ENCODE data around the gene SLC12A8. TPM values are rescaled to one million over a fixed set of nuclear protein-coding genes. Genes with fewer than 3 reads are reported as not detected.
A peak's percentile ranks its signal among the peaks of the same experiment; 100 is the strongest.
"Not testable (repeated sequence)": the region's sequence is repeated elsewhere in the genome, so short reads cannot be mapped to it uniquely, and the experiment has no call there.

Gene SLC12A8
- total and polyA plus RNA-seq, 2 donors (not counting 1 experiment from before 2014, with no cell fraction given), result 15.1 to 19.5 TPM

DNA sequence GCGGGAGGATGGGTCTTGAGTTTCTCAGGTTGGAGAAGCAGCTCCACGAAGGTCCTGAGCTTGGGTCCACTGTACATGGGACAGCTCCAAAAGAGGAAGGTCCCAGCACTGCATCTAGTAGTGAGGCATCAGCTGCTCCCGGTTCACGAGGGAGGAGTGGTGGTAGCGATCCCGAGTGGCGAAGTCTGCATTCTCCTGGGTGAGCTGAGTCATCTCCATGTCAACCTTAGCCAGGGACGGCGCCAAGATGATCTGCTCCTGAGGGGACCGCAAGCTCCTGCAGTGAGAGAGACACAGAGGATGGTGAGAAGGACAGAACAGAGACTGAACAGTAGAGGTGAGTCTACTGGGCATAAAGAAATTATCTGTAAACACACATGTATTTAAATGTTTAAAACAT is 128.8 kb downstream of the SLC12A8 start:
- peaks cover 20% of the 10 kb centered on the region for H3K4me1 ChIP-seq (ENCODE audit: control insufficient read depth, extremely low read depth, insufficient read depth, low read length)
- DNase-seq (ENCODE audit: low read depth in 2 of 2), result peak; percentile 38 to 81

GRCh38 chr3:125082339-125082738 is 130.2 kb downstream of the SLC12A8 start:
- H3K27ac ChIP-seq (ENCODE audit: insufficient read depth, low read length); H3K36me3 ChIP-seq (ENCODE audit: control insufficient read depth, insufficient read depth, low read length); H3K9ac ChIP-seq (ENCODE audit: insufficient read depth, low read length); H3K4me3 ChIP-seq (replicated peaks in 1 of 4; ENCODE audit: control extremely low read depth in 1 of 4, insufficient read depth in 1 of 4, low read depth in 3 of 4, low read length in 4 of 4); H3K27me3 ChIP-seq (ENCODE audit: control insufficient read depth, insufficient read depth, low read length); H3K9me3 ChIP-seq (ENCODE audit: control insufficient read depth, insufficient read depth, low read depth, low read length); H4K20me1 ChIP-seq (ENCODE audit: control insufficient read depth, extremely low read depth, insufficient read depth, low read length); H2AFZ ChIP-seq (ENCODE audit: low read length); H3K79me2 ChIP-seq (ENCODE audit: control insufficient read depth, insufficient read depth, low read length): not testable (repeated sequence)
- Histone ChIP-seq H3K4me1 (ENCODE audit: control insufficient read depth, extremely low read depth, insufficient read depth, low read length) (peaks cover 14% of the 10 kb centered on the region), H3K4me2 (ENCODE audit: extremely low read depth, insufficient read depth, low read length) (peak overlapping the region; percentile 8)
- DNase-seq (ENCODE audit: low read depth in 2 of 2), result peak; percentile 56 to 78

More for the DNA sequence above, 128.8 kb downstream of the SLC12A8 start:
- no peak overlapping the region for H3K4me3 ChIP-seq (replicated peaks in 1 of 4; ENCODE audit: control extremely low read depth in 1 of 4, insufficient read depth in 1 of 4, low read depth in 3 of 4, low read length in 4 of 4)
- H3K27me3 ChIP-seq (ENCODE audit: control insufficient read depth, insufficient read depth, low read length), result no peaks in the 10 kb centered on the region
- H2AFZ ChIP-seq (ENCODE audit: low read length), result no peak overlapping the region
- no peaks in the 10 kb centered on the region for H3K9me3 ChIP-seq (ENCODE audit: control insufficient read depth, insufficient read depth, low read depth, low read length)
- no peaks in the 10 kb centered on the region for H3K36me3 ChIP-seq (ENCODE audit: control insufficient read depth, insufficient read depth, low read length)
- H4K20me1 ChIP-seq (ENCODE audit: control insufficient read depth, extremely low read depth, insufficient read depth, low read length), result no peaks in the 10 kb centered on the region
- no peak overlapping the region for H3K9ac ChIP-seq (ENCODE audit: insufficient read depth, low read length)
- TF ChIP-seq, protein P1, sequence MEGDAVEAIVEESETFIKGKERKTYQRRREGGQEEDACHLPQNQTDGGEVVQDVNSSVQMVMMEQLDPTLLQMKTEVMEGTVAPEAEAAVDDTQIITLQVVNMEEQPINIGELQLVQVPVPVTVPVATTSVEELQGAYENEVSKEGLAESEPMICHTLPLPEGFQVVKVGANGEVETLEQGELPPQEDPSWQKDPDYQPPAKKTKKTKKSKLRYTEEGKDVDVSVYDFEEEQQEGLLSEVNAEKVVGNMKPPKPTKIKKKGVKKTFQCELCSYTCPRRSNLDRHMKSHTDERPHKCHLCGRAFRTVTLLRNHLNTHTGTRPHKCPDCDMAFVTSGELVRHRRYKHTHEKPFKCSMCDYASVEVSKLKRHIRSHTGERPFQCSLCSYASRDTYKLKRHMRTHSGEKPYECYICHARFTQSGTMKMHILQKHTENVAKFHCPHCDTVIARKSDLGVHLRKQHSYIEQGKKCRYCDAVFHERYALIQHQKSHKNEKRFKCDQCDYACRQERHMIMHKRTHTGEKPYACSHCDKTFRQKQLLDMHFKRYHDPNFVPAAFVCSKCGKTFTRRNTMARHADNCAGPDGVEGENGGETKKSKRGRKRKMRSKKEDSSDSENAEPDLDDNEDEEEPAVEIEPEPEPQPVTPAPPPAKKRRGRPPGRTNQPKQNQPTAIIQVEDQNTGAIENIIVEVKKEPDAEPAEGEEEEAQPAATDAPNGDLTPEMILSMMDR (conservative IDR thresholded peaks at IDR 0.05 in 1 of 2, IDR thresholded peaks at IDR 0.05 in 1 of 2; ENCODE audit: low read depth in 1 of 2, low read length in 2 of 2), result no peak
- TF ChIP-seq EZH2 (IDR thresholded peaks at IDR 0.05; ENCODE audit: low read length, missing control alignments), result no peak
- no peak overlapping the region for H3K27ac ChIP-seq (ENCODE audit: insufficient read depth, low read length)
- no peaks in the 10 kb centered on the region for H3K79me2 ChIP-seq (ENCODE audit: control insufficient read depth, insufficient read depth, low read length)
- H3K4me2 ChIP-seq (ENCODE audit: extremely low read depth, insufficient read depth, low read length), result no peak overlapping the region

- Histone ChIP-seq H3K4me1 (ENCODE audit: control insufficient read depth, extremely low read depth, insufficient read depth, low read length) (peaks cover 13% of the 10 kb centered on the region), H3K79me2 (ENCODE audit: control insufficient read depth, insufficient read depth, low read length) (no peaks in the 10 kb centered on the region), H4K20me1 (ENCODE audit: control insufficient read depth, extremely low read depth, insufficient read depth, low read length) (no peaks in the 10 kb centered on the region), H3K4me2 (ENCODE audit: extremely low read depth, insufficient read depth, low read length) (no peak overlapping the region), H3K27me3 (ENCODE audit: control insufficient read depth, insufficient read depth, low read length) (no peaks in the 10 kb centered on the region), H3K4me3 (replicated peaks in 1 of 4; ENCODE audit: control extremely low read depth in 1 of 4, insufficient read depth in 1 of 4, low read depth in 3 of 4, low read length in 4 of 4) (no peak overlapping the region), H3K9me3 (ENCODE audit: control insufficient read depth, insufficient read depth, low read depth, low read length) (no peaks in the 10 kb centered on the region), H3K9ac (ENCODE audit: insufficient read depth, low read length) (no peak overlapping the region), H2AFZ (ENCODE audit: low read length) (no peak overlapping the region), H3K36me3 (ENCODE audit: control insufficient read depth, insufficient read depth, low read length) (no peaks in the 10 kb centered on the region), H3K27ac (ENCODE audit: insufficient read depth, low read length) (no peak overlapping the region)
- DNase-seq (ENCODE audit: low read depth in 2 of 2), result no peak
- TF ChIP-seq, protein P1 (conservative IDR thresholded peaks at IDR 0.05 in 1 of 2, IDR thresholded peaks at IDR 0.05 in 1 of 2; ENCODE audit: low read depth in 1 of 2, low read length in 2 of 2), result no peak
- TF ChIP-seq EZH2 (IDR thresholded peaks at IDR 0.05; ENCODE audit: low read length, missing control alignments), result no peak
Measured at GRCh38 chr3:125080077-125080476, 132.5 kb downstream of the SLC12A8 start.
